Stimulated activated CD4-positive, alpha-beta T cell treated with anti-CD3 and anti-CD28 coated beads, Interleukin-1b, Interleukin-23, amount 100 ng/mL, for 1 hour (primary cell): ENCODE data around the gene ATP8B4.

Experiments used
- DNase-seq, 2 donors: peaks; one replicate each; pipeline ENCODE4 v3.0.0-alpha.2; 2020; ENCODE audit warnings: low read depth in 2 of 2

The ATP8B4 gene

GRCh38 chr15:49813625-49814024 lies 305.4 kb downstream of the ATP8B4 start:
- DNase-seq, result no peak

- DNase-seq, result no peak
Observed at GRCh38 chr15:49810720-49811119, 308.3 kb downstream of the ATP8B4 start.

GRCh38 chr15:49809894-49810609 lies 309.0 kb downstream of the ATP8B4 start:
- no peak for DNase-seq

DNA sequence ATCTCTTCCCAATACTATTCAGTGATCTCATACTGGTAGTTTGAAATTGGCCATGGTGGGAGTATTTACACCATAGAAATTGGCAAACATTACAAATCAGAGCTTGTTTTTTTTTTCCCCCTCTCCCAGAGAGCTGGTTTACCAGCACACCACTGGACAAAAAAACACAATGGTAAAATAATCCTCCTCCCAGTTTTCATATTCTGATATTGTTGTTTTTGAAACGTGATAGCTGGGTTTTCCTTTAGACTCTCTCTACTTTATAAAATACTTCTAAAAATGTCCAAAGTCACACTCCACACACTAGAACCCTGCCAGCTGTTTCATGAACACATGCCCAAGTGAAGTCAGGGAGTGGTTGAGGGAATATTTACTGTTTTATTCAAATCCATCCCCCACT lies 310.7 kb downstream of the ATP8B4 start:
- no peak for DNase-seq
